T-cell (primary cell): ENCODE data around the gene STAC3. TPM values are rescaled to one million over a fixed set of nuclear protein-coding genes. Genes with fewer than 3 reads are reported as not detected.

Experiments
- ATAC-seq, 4 experiments: fragments of 200-7000 bp in 3 of 4; fragments of 150-1000 bp in 1 of 4; cut with Tn5 transposase; replicated peaks in 1 of 4; 1 replicate in 3 of 4; 2 replicates in 1 of 4; pipeline ENCODE4 v1.10.0; 2021; ENCODE audit warnings: moderate library complexity in 3 of 4, mild to moderate bottlenecking in 2 of 4, moderate number of reproducible peaks in 1 of 4
- CTCF ChIA-PET, 2 donors: fragments of 300-600 bp; sonication (Branson Sonifier 250); formaldehyde crosslinking; loops; one replicate each; lab custom pipeline; 2022; ENCODE audit warnings: antibody characterized with exemption in 2 of 2; lab: Charles Lee
- POLR2A ChIA-PET, 2 donors: fragments of 300-600 bp; sonication (Branson Sonifier 250); formaldehyde crosslinking; loops; one replicate each; lab custom pipeline; 2022; ENCODE audit warnings: antibody characterized with exemption in 2 of 2; lab: Charles Lee
- DNase-seq, 35 experiments: peaks; one replicate each; pipeline versions ENCODE4 v3.0.0 to v3.0.0-alpha.2; 2013 to 2023
- H3K27ac ChIP-seq: one replicate; pipeline ENCODE4 v1.5.1; 2013; ENCODE audit warnings: low read length
- H3K27me3 ChIP-seq, 2 experiments: replicated peaks in 1 of 2; 1 replicate in 1 of 2; 2 replicates in 1 of 2; pipeline versions ENCODE4 v1.6.1 to v1.7.0; 2013; ENCODE audit warnings: low read length in 1 of 2, mixed read lengths in 1 of 2; ENCODE audit not compliant: control insufficient read depth in 2 of 2, insufficient read depth in 2 of 2; ENCODE audit errors: extremely low read depth in 1 of 2
- H3K36me3 ChIP-seq, 2 donors: 1 replicate in 1 of 2; 2 replicates in 1 of 2; pipeline versions ENCODE4 v1.6.1 to v1.7.0; 2013; ENCODE audit warnings: low read length in 1 of 2; ENCODE audit not compliant: control insufficient read depth in 2 of 2, insufficient read depth in 1 of 2; ENCODE audit errors: extremely low read depth in 1 of 2
- H3K4me1 ChIP-seq, 2 experiments: 1 replicate in 1 of 2; 2 replicates in 1 of 2; pipeline versions ENCODE4 v1.6.1 to v1.7.0; 2013; ENCODE audit warnings: low read length in 2 of 2, mixed read lengths in 1 of 2; ENCODE audit not compliant: insufficient read depth in 2 of 2, control insufficient read depth in 1 of 2; ENCODE audit errors: extremely low read depth in 1 of 2
- H3K4me3 ChIP-seq, 2 donors: 1 replicate in 1 of 2; 2 replicates in 1 of 2; pipeline versions ENCODE4 v1.5.1 to v1.7.0; 2013; ENCODE audit warnings: mild to moderate bottlenecking in 2 of 2, low read length in 1 of 2, moderate library complexity in 1 of 2; ENCODE audit not compliant: control insufficient read depth in 1 of 2; ENCODE audit errors: extremely low read depth in 1 of 2
- H3K9me3 ChIP-seq: 2 replicates; pipeline ENCODE4 v1.7.0; 2013
- H3K27ac Mint-ChIP-seq, 2 donors: one replicate each; pipeline ENCODE4 v1.8.0; 2020 to 2021; ENCODE audit warnings: mild to moderate bottlenecking in 2 of 2, mixed read lengths in 2 of 2
- H3K27me3 Mint-ChIP-seq, 2 donors: one replicate each; pipeline ENCODE4 v1.8.0; 2021 to 2022; ENCODE audit warnings: mixed read lengths in 2 of 2
- H3K36me3 Mint-ChIP-seq: one replicate; pipeline ENCODE4 v1.8.0; 2021; ENCODE audit warnings: mixed read lengths
- H3K4me1 Mint-ChIP-seq, 3 donors: one replicate each; pipeline ENCODE4 v1.8.0; 2020 to 2022; ENCODE audit warnings: mixed read lengths in 3 of 3, mild to moderate bottlenecking in 1 of 3
- H3K4me3 Mint-ChIP-seq, 3 donors: one replicate each; pipeline ENCODE4 v1.8.0; 2020 to 2022; ENCODE audit warnings: mild to moderate bottlenecking in 3 of 3, mixed read lengths in 3 of 3, moderate library complexity in 3 of 3
- H3K9me3 Mint-ChIP-seq, 3 donors: one replicate each; pipeline ENCODE4 v1.8.0; 2020 to 2022; ENCODE audit warnings: mixed read lengths in 3 of 3
- WGBS: methylation state at CpG from one replicate; pipeline ENCODE4 v1.1.5; 2013; ENCODE audit warnings: missing lambda C conversion rate; ENCODE audit not compliant: insufficient coverage; 5-methylcytosine and 5-hydroxymethylcytosine counted together
- total RNA-seq, 35 experiments: library from RNA in 6 of 35; stranded (reverse) in 6 of 35; fragments of 120-200 nt in 1 of 35; gene quantifications; one replicate each; pipeline versions ENCODE4 v1.2.1 to v1.2.4 and lab custom pipeline; 2013 to 2026

The STAC3 gene
- total RNA-seq, 5 donors from 2014 or later (not counting 1 experiment from before 2014, with no cell fraction given) = 1.3 to 4.9 (median 2.9) TPM

GRCh38 chr12:57207731-57208630 is 43.0 kb downstream of the STAC3 start:
- no peaks in the 10 kb centered on the region for H3K9me3 Mint-ChIP-seq
- ChIA-PET POLR2A (no interaction called here), CTCF (interaction anchor here in 1 of 2 donors (0.6 kb wide), 1 partner anchor 18 kb away, joined by 5 read pairs; no protein-coding TSS in a partner anchor)
- Histone ChIP-seq H3K9me3 (no peaks in the 10 kb centered on the region), H3K27ac (no peak overlapping the region), H3K4me3 (no peak overlapping the region), H3K27me3 (peaks cover 0 to 16% of the 10 kb centered on the region in 2 experiments), H3K4me1 (peaks cover 0 to 2% of the 10 kb centered on the region in 2 experiments), H3K36me3 (no peaks in the 10 kb centered on the region)
- ATAC-seq (no peak), DNase-seq (no peak)
- no peak overlapping the region for H3K27ac Mint-ChIP-seq
- peaks cover 0 to 2% of the 10 kb centered on the region in 2 donors for H3K27me3 Mint-ChIP-seq
- no peaks in the 10 kb centered on the region for H3K36me3 Mint-ChIP-seq
- WGBS = 84% methylated on average over 27 of the region's 29 CpGs
- H3K4me1 Mint-ChIP-seq = no peaks in the 10 kb centered on the region
- no peak overlapping the region for H3K4me3 Mint-ChIP-seq

GRCh38 chr12:57205931-57206330 is 45.1 kb downstream of the STAC3 start:
- WGBS = 68% methylated on average over 5 of the region's 7 CpGs
- H3K27me3 ChIP-seq = peaks cover 0 to 4% of the 10 kb centered on the region in 2 experiments

GRCh38 chr12:57205186-57205585 is 45.8 kb downstream of the STAC3 start:
- H3K4me3 ChIP-seq = no peak overlapping the region
- no peaks in the 10 kb centered on the region for H3K4me1 ChIP-seq
- CTCF ChIA-PET = no interaction called here
- Mint-ChIP-seq H3K36me3 (no peaks in the 10 kb centered on the region), H3K27me3 (no peaks in the 10 kb centered on the region), H3K4me1 (no peaks in the 10 kb centered on the region), H3K27ac (no peak overlapping the region), H3K4me3 (no peak overlapping the region), H3K9me3 (no peaks in the 10 kb centered on the region)
- no peak for DNase-seq
- H3K36me3 ChIP-seq = no peaks in the 10 kb centered on the region
- H3K9me3 ChIP-seq = no peaks in the 10 kb centered on the region
- no peak overlapping the region for H3K27ac ChIP-seq
- WGBS = 93% methylated on average over 21 of the region's 26 CpGs
- no peak for ATAC-seq
- POLR2A ChIA-PET = no interaction called here
- no peaks in the 10 kb centered on the region for H3K27me3 ChIP-seq

More at GRCh38 chr12:57205931-57206330, 45.1 kb downstream of the STAC3 start:
- Mint-ChIP-seq H3K9me3 (no peaks in the 10 kb centered on the region), H3K36me3 (no peaks in the 10 kb centered on the region), H3K4me1 (no peaks in the 10 kb centered on the region), H3K27me3 (no peaks in the 10 kb centered on the region), H3K4me3 (no peak overlapping the region), H3K27ac (no peak overlapping the region)
- ChIA-PET CTCF (interaction anchor here in 1 of 2 donors (0.6 kb wide), 1 partner anchor 684 kb away, joined by 4 read pairs; the partner anchor contains the start of gene RBMS2), POLR2A (no interaction called here)
- H3K36me3 ChIP-seq = no peaks in the 10 kb centered on the region
- H3K4me1 ChIP-seq = no peaks in the 10 kb centered on the region
- no peak for DNase-seq
- ATAC-seq = no peak
- no peak overlapping the region for H3K27ac ChIP-seq
- H3K4me3 ChIP-seq = no peak overlapping the region
- H3K9me3 ChIP-seq = no peaks in the 10 kb centered on the region

GRCh38 chr12:57204454-57204853 is 46.5 kb downstream of the STAC3 start:
- Histone ChIP-seq H3K27ac (no peak overlapping the region), H3K9me3 (no peaks in the 10 kb centered on the region), H3K27me3 (no peaks in the 10 kb centered on the region), H3K4me1 (no peaks in the 10 kb centered on the region), H3K36me3 (no peaks in the 10 kb centered on the region), H3K4me3 (no peak overlapping the region)
- Mint-ChIP-seq H3K4me1 (no peaks in the 10 kb centered on the region), H3K4me3 (no peak overlapping the region), H3K27ac (no peak overlapping the region), H3K9me3 (no peaks in the 10 kb centered on the region), H3K36me3 (no peaks in the 10 kb centered on the region), H3K27me3 (no peaks in the 10 kb centered on the region)
- 86% methylated on average over 14 of the region's 19 CpGs for WGBS
- CTCF ChIA-PET = no interaction called here
- POLR2A ChIA-PET = no interaction called here
- DNase-seq = no peak
- ATAC-seq = no peak

GRCh38 chr12:57203791-57204190 is 47.2 kb downstream of the STAC3 start:
- WGBS = 85% methylated on average over 10 of the region's 11 CpGs
- Mint-ChIP-seq H3K27me3 (no peaks in the 10 kb centered on the region), H3K27ac (no peak overlapping the region), H3K36me3 (no peaks in the 10 kb centered on the region), H3K4me3 (no peak overlapping the region), H3K9me3 (no peaks in the 10 kb centered on the region), H3K4me1 (no peaks in the 10 kb centered on the region)
- Histone ChIP-seq H3K4me3 (no peak overlapping the region), H3K4me1 (no peaks in the 10 kb centered on the region), H3K9me3 (no peaks in the 10 kb centered on the region), H3K27ac (no peak overlapping the region), H3K27me3 (no peaks in the 10 kb centered on the region), H3K36me3 (no peaks in the 10 kb centered on the region)
- DNase-seq (no peak), ATAC-seq (no peak)
- POLR2A ChIA-PET = interaction anchor here in 1 of 2 donors (0.6 kb wide), 1 partner anchor 42 kb away, joined by 3 read pairs; no protein-coding TSS in a partner anchor
- CTCF ChIA-PET = no interaction called here

- H3K36me3 ChIP-seq = no peaks in the 10 kb centered on the region
- no peaks in the 10 kb centered on the region for H3K4me1 Mint-ChIP-seq
- POLR2A ChIA-PET = interaction anchor here in 1 of 2 donors (0.6 kb wide), 1 partner anchor 42 kb away, joined by 3 read pairs; no protein-coding TSS in a partner anchor
- no peak overlapping the region for H3K4me3 Mint-ChIP-seq
- no peak for DNase-seq
- H3K36me3 Mint-ChIP-seq = peaks cover 4% of the 10 kb centered on the region
- 96% methylated on average over 26 of the region's 28 CpGs for WGBS
- H3K4me1 ChIP-seq = no peaks in the 10 kb centered on the region
- CTCF ChIA-PET = no interaction called here
- no peaks in the 10 kb centered on the region for H3K27me3 ChIP-seq
- H3K27me3 Mint-ChIP-seq = no peaks in the 10 kb centered on the region
- H3K27ac ChIP-seq = no peak overlapping the region
- no peak overlapping the region for H3K27ac Mint-ChIP-seq
- no peak overlapping the region for H3K4me3 ChIP-seq
- H3K9me3 Mint-ChIP-seq = no peaks in the 10 kb centered on the region
- no peaks in the 10 kb centered on the region for H3K9me3 ChIP-seq
- no peak for ATAC-seq
Observed at GRCh38 chr12:57203201-57203600, 47.8 kb downstream of the STAC3 start.
